HG03565 (cell line): ENCODE data around the gene DMD.

ENCODE experiments used
- ATAC-seq: cut with Tn5 transposase; IDR thresholded peaks from one replicate; pipeline ENCODE4 v1.9.1; 2021; ENCODE audit warnings: mild to moderate bottlenecking, moderate library complexity; ENCODE audit not compliant: unreplicated experiment

DMD gene

DNA sequence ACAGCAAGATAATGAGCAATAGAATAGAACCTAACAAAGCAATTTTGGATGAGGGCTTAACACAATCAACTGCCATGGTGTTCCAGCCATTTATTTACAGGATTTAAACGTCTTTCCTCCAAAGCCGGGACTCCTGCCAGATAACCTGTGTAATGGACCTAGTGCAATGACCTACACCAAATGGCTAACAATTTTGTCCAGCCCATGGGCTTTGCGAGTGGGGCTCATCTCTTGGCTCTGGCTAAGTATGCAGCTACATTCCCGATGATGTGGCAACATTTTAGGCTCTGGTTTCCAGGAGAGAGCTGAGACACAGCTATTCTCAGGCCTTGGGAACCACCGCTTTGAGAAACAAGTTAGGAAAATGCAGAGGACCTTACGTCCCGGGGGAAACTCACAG is 1317.2 kb downstream of the DMD start:
- no peak for ATAC-seq

DNA sequence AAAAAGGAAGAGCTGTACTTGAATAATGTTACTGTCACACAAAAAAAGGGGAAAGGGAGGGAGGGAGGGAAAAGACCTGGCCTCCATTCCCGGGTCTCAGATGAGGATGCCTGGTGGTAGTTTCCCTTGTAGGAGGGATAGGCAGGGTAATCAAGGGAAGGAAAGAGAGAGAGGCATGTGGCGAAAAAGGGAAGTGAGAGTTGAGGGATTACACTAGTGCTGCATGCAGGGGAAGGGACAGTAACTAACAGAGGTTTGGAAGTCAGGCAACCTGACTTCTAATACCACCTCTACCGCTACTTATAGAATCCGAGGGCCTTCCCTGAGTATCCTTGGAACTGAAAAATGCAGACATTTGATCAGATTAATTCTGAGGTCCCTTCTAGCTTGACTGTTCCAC is 1317.8 kb downstream of the DMD start:
- ATAC-seq = no peak

DNA sequence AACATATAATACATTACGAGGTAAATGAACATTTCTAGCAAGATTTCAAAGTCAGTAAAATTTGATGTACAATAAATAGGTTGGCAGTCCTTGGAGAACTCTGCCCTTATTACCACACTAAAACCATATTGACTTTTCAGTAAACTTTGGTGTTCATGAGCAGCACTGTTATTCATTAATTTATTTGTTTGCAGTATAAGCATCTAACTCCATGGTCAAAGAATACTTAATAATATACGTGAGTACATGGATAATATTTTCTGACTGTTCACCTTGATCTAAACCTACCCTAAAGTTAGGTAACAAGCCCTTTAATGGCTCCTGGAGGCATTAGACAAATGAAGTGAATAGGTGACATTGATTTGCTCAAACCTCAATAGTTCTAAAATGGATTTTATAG is 1322.3 kb downstream of the DMD start:
- no peak for ATAC-seq

DNA sequence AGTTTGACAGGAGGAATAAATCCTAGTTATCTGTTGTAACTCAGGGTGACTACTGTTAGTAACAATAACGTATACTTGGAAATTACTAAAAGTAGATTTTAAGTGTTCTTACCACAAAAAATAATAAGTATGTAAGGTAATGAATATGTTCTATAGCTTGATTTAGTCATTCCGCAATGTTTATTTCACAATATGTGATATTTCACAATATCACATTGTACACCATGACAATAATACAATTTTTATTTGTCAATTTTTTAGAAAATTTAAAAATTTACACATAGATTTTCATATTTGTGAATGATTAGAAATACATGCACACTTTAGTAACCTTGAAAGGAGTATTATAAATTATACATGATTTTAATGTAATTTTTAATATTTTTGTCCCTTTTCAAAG is 1326.8 kb downstream of the DMD start:
- ATAC-seq = no peak

DNA sequence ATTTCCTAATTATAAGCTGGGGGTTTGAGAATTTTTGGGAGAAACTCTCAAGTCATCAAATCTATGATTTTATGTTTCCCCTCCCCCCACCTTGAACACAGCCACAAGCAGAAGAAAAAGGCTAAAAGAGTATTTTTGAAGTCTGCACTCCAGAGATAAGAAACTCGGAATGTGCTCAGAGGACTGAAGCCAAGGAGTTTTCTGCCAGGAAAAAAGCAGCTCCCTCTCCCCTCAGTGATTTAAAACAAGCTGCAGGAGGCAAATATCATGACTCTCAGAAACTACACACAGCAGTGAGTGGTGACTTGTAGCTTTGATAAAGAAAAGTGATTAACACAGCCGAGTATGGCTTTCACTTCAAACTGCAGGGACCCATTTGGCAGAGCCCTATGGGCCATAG is 1339.3 kb downstream of the DMD start:
- ATAC-seq = no peak

DNA sequence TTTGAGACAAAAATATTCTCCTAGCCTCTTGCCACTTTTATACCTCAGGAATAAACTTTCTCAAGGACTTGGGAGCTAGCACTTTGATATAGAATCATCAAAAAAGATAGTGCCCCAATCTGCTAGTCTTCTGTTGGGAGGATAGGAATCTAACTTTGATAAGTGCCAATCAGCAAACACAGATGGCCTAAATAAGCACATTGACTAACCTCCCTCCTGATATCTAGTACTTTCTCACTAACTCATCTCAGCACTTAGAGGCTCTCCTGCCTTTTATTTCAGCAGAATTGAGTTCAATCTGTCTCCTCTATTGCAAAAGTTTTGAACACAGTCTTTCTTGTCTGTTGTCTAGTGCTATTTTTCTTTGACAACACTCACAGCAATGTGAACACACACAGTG is 1341.1 kb downstream of the DMD start:
- no peak for ATAC-seq

DNA sequence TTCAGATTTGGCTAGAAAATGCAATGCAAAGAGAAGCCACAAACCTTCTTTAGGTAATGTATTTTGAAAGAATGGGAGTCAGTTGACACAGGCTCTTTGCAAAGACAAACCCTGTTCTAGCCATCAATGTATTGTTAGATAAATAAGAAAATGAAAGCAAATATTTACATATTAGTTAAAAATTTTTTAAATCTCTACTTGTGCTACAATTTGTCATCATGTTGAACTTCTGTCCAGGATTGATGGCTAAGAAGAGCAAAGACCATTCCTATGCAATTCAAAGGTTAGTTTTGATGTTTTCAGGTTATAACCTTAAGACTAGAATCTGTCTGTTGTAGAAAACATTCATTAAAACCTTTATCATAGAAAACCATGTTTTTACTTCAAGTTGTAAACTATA is 1350.7 kb downstream of the DMD start:
- no peak for ATAC-seq

DNA sequence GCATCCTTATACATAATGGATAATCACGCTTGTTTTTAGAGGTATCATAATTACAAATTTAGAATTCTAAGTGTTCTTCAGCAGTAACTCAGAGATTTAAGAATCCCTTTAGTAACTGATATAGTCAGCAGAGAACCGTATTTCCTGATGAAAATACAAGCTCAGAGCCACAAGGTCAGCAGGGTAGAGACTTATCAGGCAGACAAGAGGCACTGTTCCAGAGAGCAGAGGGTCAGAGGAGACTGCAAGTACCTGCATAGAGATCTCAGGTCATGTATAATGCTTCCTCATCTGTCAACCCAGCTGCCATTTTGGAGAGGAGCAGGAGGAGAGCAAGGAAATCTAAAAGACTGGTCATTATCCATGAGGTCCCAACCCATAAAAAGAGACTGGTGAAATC is 1352.4 kb downstream of the DMD start:
- no peak for ATAC-seq

DNA sequence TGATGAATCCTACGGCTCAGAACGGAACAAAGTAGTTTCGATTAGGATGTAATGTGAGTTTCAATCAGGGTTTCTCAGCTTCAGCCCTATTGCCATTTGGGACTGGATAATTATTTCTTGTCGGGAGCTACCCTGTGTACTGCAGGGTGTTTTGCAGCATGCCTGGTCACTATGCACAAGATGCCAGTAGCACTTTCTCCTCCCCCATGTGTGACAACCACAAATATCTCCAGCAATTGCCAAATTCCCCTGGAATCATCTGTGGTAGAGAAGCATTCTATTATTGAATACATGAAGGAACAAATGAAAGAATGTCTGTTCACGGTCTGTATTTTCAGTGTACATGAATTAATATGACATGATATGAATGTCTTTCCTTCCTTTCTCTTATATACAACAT is 1356.6 kb downstream of the DMD start:
- ATAC-seq = no peak

DNA sequence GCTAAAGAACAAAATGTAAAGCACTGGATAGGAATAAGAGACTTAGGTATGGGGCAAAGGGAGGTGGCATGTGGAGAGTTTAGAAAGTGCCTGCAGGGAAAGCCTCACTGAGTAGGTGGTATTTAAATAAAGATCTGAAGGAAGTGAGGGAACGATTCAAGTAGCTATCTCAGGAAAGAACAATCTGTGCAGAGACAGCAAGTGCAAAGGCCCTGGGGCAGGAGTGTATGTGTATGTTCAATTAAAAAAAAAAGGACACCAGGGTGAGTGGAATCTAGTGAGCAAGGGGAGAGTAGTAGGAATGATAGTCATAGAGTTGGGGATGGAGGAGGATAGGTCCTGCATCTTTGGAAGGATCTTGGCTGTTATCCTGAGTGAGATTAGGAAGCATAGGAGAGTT is 1359.6 kb downstream of the DMD start:
- ATAC-seq = no peak

DNA sequence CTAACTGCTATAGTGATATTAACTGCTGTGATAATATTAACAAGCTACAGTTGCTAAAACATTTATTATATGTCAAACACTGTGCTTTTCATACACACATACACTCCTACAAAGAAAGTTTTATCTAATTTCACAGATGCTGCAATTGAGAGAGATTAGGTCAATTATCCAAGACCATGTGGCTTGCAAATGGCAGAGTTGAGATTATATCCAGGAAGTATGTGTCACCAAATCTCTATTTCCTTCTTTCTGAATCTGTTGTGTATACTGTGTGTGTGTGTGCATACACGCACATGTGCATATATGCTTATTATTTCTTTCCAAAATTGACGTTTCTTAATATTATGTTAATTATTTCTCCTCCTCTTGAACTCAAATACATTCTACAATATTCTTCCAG is 1363.6 kb downstream of the DMD start:
- ATAC-seq = no peak

DNA sequence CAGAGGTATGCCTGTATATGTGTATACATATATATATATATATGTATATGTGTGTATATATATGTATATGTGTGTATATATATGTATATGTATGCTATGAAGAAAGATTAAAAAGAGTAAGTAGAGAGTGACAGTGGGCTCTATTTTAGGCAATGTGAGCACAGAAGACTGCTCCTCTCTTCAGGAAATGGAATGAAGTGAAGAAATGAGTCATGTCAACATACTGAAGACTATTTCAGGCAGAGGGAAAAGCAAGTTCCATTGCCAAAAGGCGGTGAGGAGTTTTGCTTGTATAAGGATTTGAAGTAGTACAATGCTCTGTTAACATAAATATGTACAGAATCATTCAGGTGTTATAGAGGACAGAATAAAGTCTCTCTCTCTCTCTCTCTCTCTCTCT is 1366.3 kb downstream of the DMD start:
- no peak for ATAC-seq

DNA sequence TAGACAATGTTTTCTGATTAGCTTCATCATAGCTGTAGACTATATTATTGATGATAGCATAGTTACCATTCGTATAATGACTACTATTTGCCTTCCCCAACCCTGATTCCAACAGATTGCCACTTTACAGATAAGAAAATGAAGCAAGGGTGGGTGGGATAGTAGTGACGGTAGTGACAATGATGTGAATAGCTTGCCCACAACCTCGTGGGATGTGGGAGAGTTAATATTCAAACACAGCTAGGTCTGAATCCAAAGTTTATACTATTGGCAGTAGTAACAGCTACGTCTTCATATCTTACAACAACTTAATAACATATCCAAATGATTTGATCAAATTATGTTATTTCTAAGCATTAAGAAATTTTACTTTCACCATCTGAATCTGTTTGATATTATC is 1372.7 kb downstream of the DMD start:
- ATAC-seq = no peak

DNA sequence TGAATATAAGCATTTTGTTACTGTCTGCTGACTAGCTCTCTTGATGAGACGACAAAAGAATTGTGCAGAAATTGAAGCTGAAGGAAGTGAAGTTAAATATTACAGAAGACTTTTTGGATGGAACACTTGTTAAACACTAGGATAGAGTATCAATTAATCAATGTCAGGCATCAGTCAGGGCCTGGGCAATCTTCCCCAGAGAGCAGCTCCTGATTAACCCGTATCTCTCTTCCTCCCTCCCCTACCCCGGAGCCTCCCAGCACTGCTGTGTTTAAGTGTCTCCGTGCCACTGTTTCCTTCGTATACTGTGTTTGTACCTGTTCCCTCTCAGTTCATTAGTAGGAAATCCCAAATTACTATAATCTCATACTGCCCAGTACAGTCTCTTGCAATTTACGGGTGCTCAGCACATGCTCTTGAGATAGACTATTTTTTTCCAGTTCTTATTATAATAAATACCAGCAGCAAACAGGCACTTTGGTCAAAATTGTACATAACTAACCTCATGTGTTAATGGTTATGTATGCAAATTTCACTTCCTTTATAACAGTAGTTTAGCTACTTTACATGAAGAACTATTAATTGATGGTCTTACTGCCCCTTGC is 1373.8 kb downstream of the DMD start:
- ATAC-seq = no peak

DNA sequence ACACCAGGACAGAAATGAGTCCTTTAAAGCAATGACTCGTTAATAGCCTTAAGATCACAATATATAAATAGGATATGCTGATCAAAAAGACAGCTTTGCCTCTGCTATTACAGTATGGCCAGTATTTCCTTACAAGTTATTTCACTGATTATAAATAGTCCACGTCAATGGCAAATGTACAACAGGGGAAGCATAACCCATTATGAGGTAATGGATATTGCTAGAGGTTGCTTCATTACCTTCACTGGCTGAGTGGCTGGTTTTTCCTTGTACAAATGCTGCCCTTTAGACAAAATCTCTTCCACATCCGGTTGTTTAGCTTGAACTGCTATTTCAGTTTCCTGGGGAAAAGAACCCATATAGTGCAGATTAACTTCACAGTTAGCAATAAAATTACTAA is 1374.9 kb downstream of the DMD start:
- no peak for ATAC-seq

DNA sequence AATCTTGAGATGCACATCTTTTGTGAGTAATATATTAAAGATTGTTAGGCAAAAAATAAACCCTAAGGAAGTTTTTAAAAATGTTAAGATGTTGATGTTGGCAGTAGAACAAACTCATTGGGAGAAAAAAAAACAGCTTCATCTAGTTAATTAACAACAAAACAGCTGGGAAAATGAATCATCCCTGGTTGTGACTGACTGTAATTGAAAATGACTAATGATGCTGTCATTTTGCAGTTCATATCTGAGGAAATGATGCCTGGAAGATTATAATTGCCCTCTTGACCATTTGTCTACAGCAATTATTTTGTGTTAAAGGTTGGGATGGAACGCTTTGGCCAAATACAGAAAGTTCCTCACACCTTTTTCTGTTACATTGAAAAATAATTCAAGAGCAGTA is 1379.1 kb downstream of the DMD start:
- no peak for ATAC-seq

DNA sequence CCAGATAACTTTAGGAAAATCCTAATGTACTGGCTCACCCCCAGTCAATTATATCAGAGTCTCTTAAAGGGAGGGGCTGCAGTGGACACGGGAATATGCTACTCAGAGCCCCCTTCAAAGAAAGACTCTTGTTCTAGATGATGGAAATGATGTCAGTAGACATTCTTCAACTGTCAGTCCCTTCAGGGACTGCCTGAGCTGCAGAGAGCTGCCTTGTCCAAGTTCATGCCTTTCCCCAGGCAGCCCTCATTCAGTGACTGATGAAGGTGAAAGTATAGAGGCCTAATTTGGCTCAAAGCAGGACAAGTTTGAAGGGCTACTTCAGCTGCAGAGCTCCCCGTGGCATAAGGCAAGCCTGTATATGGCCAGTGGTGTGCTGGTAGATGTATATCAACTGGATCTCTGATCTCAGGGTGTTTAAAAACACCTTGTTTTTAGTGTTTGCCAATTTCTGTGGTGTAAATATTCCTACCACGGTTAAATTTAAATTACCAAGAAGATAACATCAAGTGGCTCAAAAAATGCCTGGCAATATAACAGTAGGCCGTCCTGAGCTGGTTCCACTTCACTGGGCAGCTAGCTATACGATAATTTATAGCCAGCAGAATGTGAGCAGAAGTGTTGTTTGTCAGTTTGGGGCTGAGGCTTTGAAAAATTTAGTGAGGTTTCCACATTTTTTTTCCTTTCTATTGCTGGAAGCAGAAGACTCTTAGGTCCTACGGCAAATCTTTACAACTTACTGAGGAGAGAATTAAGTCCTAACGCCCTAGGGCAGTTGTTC is 1390.7 kb downstream of the DMD start:
- ATAC-seq = no peak

DNA sequence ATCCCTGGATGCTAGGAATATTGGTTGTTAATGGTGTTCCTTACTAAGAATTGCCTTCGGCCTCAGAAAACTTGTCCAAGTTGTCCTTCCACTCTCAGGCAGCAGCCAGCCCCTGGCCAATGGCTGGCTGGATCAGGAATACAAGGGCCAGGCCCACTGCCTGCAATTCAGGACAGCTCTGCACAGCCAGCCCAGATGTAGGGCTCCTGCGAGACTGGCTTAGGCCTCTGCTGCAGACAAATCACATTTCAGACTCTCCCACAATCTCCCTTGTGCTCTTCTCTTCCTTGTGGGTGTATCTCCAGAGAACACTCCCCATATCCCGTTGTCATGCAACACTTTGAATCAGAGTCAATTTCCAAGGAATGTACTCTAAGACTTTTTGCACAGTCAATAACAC is 1391.9 kb downstream of the DMD start:
- no peak for ATAC-seq

DNA sequence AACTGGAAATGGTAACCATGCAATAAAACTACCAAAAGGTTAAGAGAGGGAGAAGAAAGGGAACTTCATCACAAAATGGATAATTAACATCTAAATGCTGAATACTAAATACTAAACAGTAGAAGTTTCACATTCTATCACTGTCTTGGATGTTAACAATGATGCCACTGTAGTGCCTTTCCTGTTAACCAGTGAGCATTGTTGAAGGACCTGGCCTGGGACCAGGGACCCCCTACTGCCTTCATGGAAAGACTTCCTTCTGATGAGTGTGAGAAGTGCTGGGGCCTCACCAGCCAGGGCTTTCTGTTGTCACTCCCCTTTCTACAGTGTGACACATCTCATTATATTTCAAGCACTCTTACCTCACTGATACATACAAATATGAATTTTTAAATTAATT is 1400.2 kb downstream of the DMD start:
- ATAC-seq = no peak

DNA sequence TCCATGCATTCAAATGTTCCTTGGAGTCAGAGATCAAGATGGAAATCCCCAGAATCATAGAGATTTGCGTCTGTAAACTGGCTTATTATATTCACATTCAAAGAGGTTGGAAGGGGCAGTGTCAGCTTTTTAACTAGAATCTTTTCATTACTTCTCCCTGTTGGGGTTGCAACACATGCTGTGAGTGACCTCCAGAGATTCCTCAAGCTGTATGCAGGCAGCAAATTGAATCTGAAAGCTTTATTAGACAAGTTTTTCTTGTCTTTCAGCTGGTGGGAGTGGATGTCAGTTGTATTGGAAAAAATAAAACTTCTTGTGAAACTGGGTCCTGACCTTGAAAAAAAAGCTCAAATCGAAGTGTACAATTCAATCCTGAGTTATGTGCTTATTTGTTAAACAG is 1403.0 kb downstream of the DMD start:
- no peak for ATAC-seq

DNA sequence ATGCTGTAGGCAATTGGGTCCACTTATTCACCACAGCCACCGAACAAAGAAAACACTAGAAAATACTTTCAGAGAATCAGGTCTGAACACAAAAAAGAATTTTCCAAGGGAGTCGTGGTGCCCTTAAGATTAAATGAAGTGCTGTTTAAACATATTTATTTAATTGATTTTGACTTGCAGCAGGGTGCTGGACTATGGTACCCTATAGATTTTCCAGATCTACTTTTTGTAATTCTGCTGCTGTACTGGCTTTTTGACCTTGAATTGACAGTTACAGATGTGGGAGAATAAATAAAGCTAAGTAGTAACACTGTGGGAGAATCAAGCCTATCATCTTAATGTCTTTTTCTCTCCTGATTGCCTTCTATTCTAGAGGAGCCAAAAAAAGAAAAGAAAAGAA is 1404.2 kb downstream of the DMD start:
- no peak for ATAC-seq

DNA sequence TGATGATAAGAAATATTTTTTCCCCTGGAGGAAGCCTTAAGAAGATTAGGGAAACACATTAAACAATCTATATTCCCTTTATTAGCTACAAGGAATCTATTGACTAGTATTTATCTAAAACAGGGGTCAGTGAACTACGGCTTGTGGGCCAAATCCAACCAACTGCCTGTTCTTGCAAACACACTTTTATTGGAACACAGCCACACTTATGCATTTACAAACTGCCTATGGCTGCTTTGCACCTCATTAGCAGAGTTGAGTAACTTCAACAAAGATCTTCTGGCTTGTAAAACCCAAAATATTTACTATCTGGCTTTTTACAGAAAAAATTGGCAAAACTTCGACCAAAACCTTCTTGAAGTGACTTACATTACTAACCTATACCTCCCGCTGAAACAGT is 1405.6 kb downstream of the DMD start:
- ATAC-seq = no peak

DNA sequence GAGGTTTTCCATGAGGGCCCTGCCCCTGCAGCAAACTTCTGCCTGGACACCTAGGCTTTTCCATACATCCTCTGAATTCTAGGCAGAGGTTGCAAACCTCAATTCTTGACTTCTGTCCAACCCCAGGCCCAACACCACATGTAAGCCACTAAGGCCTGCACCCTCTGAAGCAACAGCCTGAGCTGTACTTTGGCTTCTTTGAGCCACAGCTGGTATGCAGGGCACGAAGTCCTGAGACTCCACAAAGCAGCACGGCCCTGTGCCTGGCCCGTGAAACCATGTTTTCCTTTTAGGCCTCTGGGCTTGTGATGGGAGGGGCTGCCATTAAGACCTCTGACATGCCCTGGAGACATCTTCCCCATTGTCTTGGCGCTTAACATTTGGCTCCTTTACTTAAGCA is 1411.1 kb downstream of the DMD start:
- ATAC-seq = no peak
